Chondrocyte (in vitro differentiated cells): ENCODE measurements around the gene KAT14. TPM values are rescaled to one million over a fixed set of nuclear protein-coding genes. Genes with fewer than 3 reads are reported as not detected.
"Not testable (repeated sequence)": the region's sequence is repeated elsewhere in the genome, so short reads cannot be mapped to it uniquely, and the experiment has no call there.

Source experiments
- DNase-seq: peaks from one replicate; pipeline ENCODE4 v3.0.0; 2021; ENCODE audit warnings: mixed read lengths, low spot score
- H3K27ac Mint-ChIP-seq: one replicate; pipeline ENCODE4 v1.8.0; 2021; ENCODE audit warnings: mild to moderate bottlenecking, moderate library complexity, mixed read lengths; ENCODE audit not compliant: unreplicated experiment
- H3K27me3 Mint-ChIP-seq: 2 replicates; pipeline ENCODE4 v1.8.0; 2021; ENCODE audit warnings: low read depth, mixed read lengths
- H3K36me3 Mint-ChIP-seq: 2 replicates; pipeline ENCODE4 v1.8.0; 2021; ENCODE audit warnings: low read depth, mixed read lengths
- H3K4me1 Mint-ChIP-seq: 2 replicates; pipeline ENCODE4 v1.8.0; 2021; ENCODE audit warnings: low read depth, mild to moderate bottlenecking, mixed read lengths
- H3K4me3 Mint-ChIP-seq: one replicate; pipeline ENCODE4 v1.8.0; 2021; ENCODE audit warnings: mild to moderate bottlenecking, moderate library complexity, mixed read lengths; ENCODE audit not compliant: unreplicated experiment
- H3K9me3 Mint-ChIP-seq: 2 replicates; pipeline ENCODE4 v1.8.0; 2021; ENCODE audit warnings: low read depth, mixed read lengths
- total RNA-seq: library from RNA; stranded (reverse); gene quantifications from 3 replicates; pipeline ENCODE4 v1.2.1, GENCODE V29; 2021
- TF ChIP-seq, protein P1 (sequence below): fragments of 200-600 bp; sonication (generic); IDR thresholded peaks from 2 replicates; pipeline ENCODE4 v1.5.0; 2021; ENCODE audit warnings: antibody characterized with exemption, mild to moderate bottlenecking, moderate library complexity

KAT14 gene
- total RNA-seq, 1 donor from 2014 or later = 14.1 TPM

DNA sequence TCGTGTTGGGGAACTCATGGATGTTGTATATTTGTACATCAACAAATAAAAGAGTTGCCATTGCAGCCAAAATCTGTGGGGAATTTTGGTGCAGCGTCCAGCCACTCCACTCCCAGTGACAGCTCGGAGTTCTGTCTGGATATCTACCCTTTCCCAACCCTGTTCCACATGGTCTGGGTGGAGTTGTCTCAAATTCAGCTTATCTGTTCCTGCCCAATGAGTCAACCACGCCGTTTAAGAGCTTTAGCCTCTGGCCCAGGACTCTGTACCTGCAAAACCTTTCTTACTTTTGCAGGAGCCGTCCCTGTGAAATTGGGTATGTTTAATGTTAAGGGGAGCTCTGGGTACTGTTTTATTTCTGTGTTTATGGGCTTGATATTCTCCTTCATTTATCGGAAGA is 46.0 kb upstream of the KAT14 start:
- TF ChIP-seq, protein P1, sequence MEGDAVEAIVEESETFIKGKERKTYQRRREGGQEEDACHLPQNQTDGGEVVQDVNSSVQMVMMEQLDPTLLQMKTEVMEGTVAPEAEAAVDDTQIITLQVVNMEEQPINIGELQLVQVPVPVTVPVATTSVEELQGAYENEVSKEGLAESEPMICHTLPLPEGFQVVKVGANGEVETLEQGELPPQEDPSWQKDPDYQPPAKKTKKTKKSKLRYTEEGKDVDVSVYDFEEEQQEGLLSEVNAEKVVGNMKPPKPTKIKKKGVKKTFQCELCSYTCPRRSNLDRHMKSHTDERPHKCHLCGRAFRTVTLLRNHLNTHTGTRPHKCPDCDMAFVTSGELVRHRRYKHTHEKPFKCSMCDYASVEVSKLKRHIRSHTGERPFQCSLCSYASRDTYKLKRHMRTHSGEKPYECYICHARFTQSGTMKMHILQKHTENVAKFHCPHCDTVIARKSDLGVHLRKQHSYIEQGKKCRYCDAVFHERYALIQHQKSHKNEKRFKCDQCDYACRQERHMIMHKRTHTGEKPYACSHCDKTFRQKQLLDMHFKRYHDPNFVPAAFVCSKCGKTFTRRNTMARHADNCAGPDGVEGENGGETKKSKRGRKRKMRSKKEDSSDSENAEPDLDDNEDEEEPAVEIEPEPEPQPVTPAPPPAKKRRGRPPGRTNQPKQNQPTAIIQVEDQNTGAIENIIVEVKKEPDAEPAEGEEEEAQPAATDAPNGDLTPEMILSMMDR = no peak
- no peaks in the 10 kb centered on the region for H3K36me3 Mint-ChIP-seq
- H3K9me3 Mint-ChIP-seq = no peaks in the 10 kb centered on the region
- no peak overlapping the region for H3K4me3 Mint-ChIP-seq
- no peak for DNase-seq
- peaks cover 22% of the 10 kb centered on the region for H3K27me3 Mint-ChIP-seq
- no peak overlapping the region for H3K27ac Mint-ChIP-seq
- no peaks in the 10 kb centered on the region for H3K4me1 Mint-ChIP-seq

DNA sequence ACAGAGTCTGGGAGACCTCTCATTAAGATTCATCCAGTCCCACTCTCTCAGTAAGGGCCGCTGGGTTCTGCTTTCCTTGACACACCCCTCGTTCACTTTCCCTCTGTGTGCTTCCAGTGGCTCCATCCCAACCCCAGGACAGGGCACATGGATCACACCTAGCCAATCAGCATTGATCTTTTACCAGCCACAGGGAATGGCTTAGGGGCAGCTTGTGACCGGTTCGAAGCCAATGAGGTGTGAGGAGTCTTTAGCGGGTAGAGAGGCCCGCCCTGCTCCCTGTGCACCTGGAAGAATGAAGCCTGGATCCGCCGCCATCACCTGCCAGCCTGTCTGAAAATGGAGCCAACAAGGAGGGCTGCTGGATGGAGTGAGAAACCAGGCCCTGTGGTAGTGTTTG is 44.8 kb upstream of the KAT14 start:
- no peaks in the 10 kb centered on the region for H3K4me1 Mint-ChIP-seq
- no peak overlapping the region for H3K4me3 Mint-ChIP-seq
- DNase-seq = no peak
- H3K27ac Mint-ChIP-seq = no peak overlapping the region
- H3K9me3 Mint-ChIP-seq = no peaks in the 10 kb centered on the region
- TF ChIP-seq, protein P1 = no peak
- peaks cover 29% of the 10 kb centered on the region for H3K27me3 Mint-ChIP-seq
- H3K36me3 Mint-ChIP-seq = no peaks in the 10 kb centered on the region

DNA sequence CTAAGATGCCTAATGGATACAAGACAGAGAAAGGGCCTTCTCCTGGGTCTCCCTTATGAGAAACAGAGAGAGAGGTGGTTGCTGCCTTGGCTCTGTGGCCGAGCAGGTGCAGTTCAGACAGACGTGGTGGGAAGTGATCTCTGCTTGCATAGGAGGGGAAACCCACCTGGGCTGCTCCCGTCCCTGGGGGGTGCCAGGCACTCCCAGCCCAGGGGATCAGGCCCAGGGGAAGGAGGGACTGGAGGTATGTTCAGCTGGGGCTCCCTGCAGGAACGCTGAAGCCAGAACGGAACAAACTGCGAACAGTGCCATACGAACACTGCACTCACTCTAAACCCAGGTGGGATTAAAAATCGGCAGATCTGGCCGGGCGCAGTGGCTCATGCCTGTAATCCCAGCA is 44.3 kb upstream of the KAT14 start:
- DNase-seq = no peak
- TF ChIP-seq, protein P1 = no peak
- H3K4me3 Mint-ChIP-seq = no peak overlapping the region
- H3K4me1 Mint-ChIP-seq = no peaks in the 10 kb centered on the region
- no peaks in the 10 kb centered on the region for H3K36me3 Mint-ChIP-seq
- H3K9me3 Mint-ChIP-seq = no peaks in the 10 kb centered on the region
- no peak overlapping the region for H3K27ac Mint-ChIP-seq
- peaks cover 31% of the 10 kb centered on the region for H3K27me3 Mint-ChIP-seq

DNA sequence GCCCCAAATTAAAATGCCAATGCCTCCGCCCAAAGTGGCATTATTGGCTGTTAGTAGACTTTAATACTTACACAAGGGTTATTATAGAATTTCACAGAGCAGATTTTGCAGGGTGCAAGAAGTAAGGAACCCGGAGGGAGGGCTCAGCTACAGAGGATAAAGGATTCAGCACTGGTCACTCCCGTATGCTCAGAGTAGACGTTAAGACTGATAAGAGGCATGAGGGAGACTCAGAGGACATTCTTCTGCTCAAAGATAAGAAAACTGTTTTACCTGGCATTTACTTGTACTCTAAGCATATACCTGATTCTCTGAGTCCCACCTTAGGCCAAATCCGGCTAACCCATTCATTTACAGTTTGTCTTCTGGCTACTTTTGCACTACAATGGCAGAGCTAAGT is 43.5 kb upstream of the KAT14 start:
- Mint-ChIP-seq H3K9me3 (no peaks in the 10 kb centered on the region), H3K27ac (no peak overlapping the region), H3K4me1 (no peaks in the 10 kb centered on the region), H3K36me3 (no peaks in the 10 kb centered on the region), H3K4me3 (no peak overlapping the region), H3K27me3 (peaks cover 31% of the 10 kb centered on the region)
- TF ChIP-seq, protein P1 = no peak
- no peak for DNase-seq

DNA sequence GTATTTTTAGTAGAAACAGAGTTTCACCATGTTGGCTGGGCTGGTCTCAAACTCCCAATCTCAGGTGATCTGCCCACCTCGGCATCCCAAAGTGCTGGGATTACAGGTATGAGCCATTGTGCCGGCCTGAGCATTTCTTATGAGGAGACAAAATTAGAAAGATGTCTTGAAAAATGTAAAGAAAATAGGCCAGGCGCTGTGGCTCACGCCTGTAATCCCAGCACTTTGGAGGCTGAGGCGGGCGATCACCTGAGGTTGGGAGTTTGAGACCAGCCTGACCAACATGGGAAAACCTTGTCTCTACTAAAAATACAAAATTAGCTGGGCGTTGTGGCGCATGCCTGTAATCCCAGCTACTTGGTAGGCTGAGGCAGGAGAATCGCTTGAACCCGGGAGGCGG is 37.1 kb upstream of the KAT14 start:
- not testable (repeated sequence) for H3K36me3 Mint-ChIP-seq, H3K4me1 Mint-ChIP-seq, H3K27ac Mint-ChIP-seq, H3K4me3 Mint-ChIP-seq, DNase-seq, H3K9me3 Mint-ChIP-seq
- H3K27me3 Mint-ChIP-seq = peaks cover 33% of the 10 kb centered on the region

DNA sequence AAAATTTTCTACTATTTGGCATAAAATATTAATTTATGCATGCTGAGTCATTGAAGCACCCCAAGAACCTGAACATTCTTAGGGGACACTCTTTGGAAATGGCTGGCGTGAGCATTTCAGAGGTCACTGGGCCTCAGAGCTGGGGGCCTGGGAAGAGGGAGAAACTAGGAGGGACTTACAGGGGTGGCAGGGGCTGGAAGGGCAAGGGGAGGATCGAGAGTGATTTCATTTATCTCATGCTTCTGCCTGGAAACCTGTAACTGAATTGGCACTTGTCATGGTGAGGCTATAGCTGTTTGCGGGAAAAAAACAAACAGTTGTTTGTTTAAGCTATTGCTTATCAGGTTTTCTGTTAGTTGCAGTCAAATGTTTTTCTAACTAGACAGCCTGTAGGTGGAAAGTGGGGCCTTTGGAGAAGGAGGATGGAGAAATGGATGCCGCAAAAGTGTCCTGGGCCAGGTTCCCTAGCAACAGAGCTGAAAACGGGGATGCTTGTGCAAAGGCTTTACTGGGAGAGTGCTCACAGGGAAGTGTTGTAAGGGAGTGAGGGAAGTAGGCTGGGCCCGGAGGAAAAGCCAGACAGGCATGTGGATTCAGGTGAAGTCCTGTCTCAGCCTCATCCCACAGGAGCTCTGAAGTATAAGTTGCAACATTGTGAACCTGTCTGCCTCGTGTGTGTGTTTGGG is 36.4 kb upstream of the KAT14 start:
- Mint-ChIP-seq H3K9me3 (no peaks in the 10 kb centered on the region), H3K4me1 (no peaks in the 10 kb centered on the region), H3K27me3 (peaks cover 34% of the 10 kb centered on the region), H3K36me3 (no peaks in the 10 kb centered on the region), H3K27ac (no peak overlapping the region), H3K4me3 (no peak overlapping the region)
- TF ChIP-seq, protein P1 = no peak
- DNase-seq = no peak
